CD14-positive monocyte (primary cell): ENCODE measurements around the gene OTX1. TPM values are rescaled to one million over a fixed set of nuclear protein-coding genes. Genes with fewer than 3 reads are reported as not detected.

Experiments
- DNase-seq, 3 donors: peaks; one replicate each; pipeline ENCODE4 v3.0.0-alpha.2; 2011 to 2022
- H2AFZ ChIP-seq: 2 replicates; pipeline ENCODE4 v1.6.0; 2012; ENCODE audit warnings: mild to moderate bottlenecking, low read depth, low read length, inconsistent platforms; ENCODE audit not compliant: insufficient read depth, poor library complexity, severe bottlenecking
- H3K27ac ChIP-seq, 2 donors: 1 replicate in 1 of 2; 2 replicates in 1 of 2; pipeline ENCODE4 v1.5.1; 2012 to 2013; ENCODE audit warnings: low read length in 2 of 2, control low read depth in 1 of 2, inconsistent platforms in 1 of 2, low read depth in 1 of 2, mild to moderate bottlenecking in 1 of 2
- H3K27me3 ChIP-seq, 2 donors: one replicate each; pipeline versions ENCODE4 v1.6.0 to v1.6.1; 2011 to 2013; ENCODE audit warnings: low read length in 2 of 2; ENCODE audit not compliant: control insufficient read depth in 2 of 2, insufficient read depth in 2 of 2
- H3K36me3 ChIP-seq, 2 donors: replicated peaks in 1 of 2; 1 replicate in 1 of 2; 2 replicates in 1 of 2; pipeline versions ENCODE4 v1.5.1 to v1.6.1; 2012 to 2013; ENCODE audit warnings: low read length in 2 of 2, control low read depth in 1 of 2, inconsistent platforms in 1 of 2, mild to moderate bottlenecking in 1 of 2; ENCODE audit not compliant: insufficient read depth in 2 of 2, control insufficient read depth in 1 of 2
- H3K4me1 ChIP-seq, 2 donors: 1 replicate in 1 of 2; 2 replicates in 1 of 2; pipeline versions ENCODE4 v1.5.1 to v1.6.1; 2012 to 2013; ENCODE audit warnings: low read length in 2 of 2, control low read depth in 1 of 2, inconsistent platforms in 1 of 2, mild to moderate bottlenecking in 1 of 2, moderate library complexity in 1 of 2; ENCODE audit not compliant: insufficient read depth in 2 of 2, control insufficient read depth in 1 of 2
- H3K4me2 ChIP-seq: replicated peaks from 2 replicates; pipeline ENCODE3; 2012; ENCODE audit warnings: low read length, moderate library complexity, mild to moderate bottlenecking; ENCODE audit not compliant: poor library complexity, severe bottlenecking; ENCODE audit errors: extremely low read depth
- H3K4me3 ChIP-seq, 3 experiments: fragments of 200-600 bp in 1 of 3; sonication (generic) in 1 of 3; replicated peaks in 1 of 3; 1 replicate in 2 of 3; 2 replicates in 1 of 3; pipeline ENCODE4 v1.5.1; 2011 to 2013; ENCODE audit warnings: low read length in 3 of 3, mild to moderate bottlenecking in 3 of 3, control low read depth in 2 of 3, low read depth in 2 of 3, inconsistent platforms in 1 of 3, moderate library complexity in 1 of 3
- H3K79me2 ChIP-seq: 2 replicates; pipeline ENCODE4 v1.6.0; 2012; ENCODE audit warnings: mild to moderate bottlenecking, control low read depth, inconsistent platforms, low read length, moderate library complexity; ENCODE audit not compliant: insufficient read depth
- H3K9ac ChIP-seq: 2 replicates; pipeline ENCODE4 v1.6.0; 2017; ENCODE audit warnings: low read length, mild to moderate bottlenecking; ENCODE audit not compliant: insufficient read depth, poor library complexity, severe bottlenecking
- H3K9me3 ChIP-seq, 2 donors: replicated peaks in 1 of 2; 1 replicate in 1 of 2; 2 replicates in 1 of 2; pipeline versions ENCODE4 v1.5.1 to v1.6.1; 2012 to 2013; ENCODE audit warnings: low read length in 2 of 2, control low read depth in 1 of 2; ENCODE audit not compliant: control insufficient read depth in 1 of 2, insufficient read depth in 1 of 2
- H4K20me1 ChIP-seq: 2 replicates; pipeline ENCODE4 v1.6.0; 2012; ENCODE audit warnings: mild to moderate bottlenecking, low read length, control low read depth, moderate library complexity; ENCODE audit not compliant: insufficient read depth
- H3K27ac Mint-ChIP-seq, 7 donors: one replicate each; pipeline ENCODE4 v1.8.0; 2020; ENCODE audit warnings: mild to moderate bottlenecking in 7 of 7, mixed read lengths in 7 of 7, moderate library complexity in 6 of 7, inconsistent platforms in 2 of 7
- H3K27me3 Mint-ChIP-seq, 3 donors: one replicate each; pipeline ENCODE4 v1.8.0; 2021 to 2022; ENCODE audit warnings: low read depth in 3 of 3, mild to moderate bottlenecking in 3 of 3, mixed read lengths in 3 of 3, moderate library complexity in 3 of 3, inconsistent platforms in 1 of 3
- H3K36me3 Mint-ChIP-seq, 2 donors: one replicate each; pipeline ENCODE4 v1.8.0; 2020; ENCODE audit warnings: mixed read lengths in 2 of 2, inconsistent platforms in 1 of 2, mild to moderate bottlenecking in 1 of 2
- H3K4me1 Mint-ChIP-seq: one replicate; pipeline ENCODE4 v1.8.0; 2020; ENCODE audit warnings: mild to moderate bottlenecking, mixed read lengths
- H3K4me3 Mint-ChIP-seq, 2 donors: one replicate each; pipeline ENCODE4 v1.8.0; 2020; ENCODE audit warnings: mild to moderate bottlenecking in 2 of 2, mixed read lengths in 2 of 2, moderate library complexity in 1 of 2
- H3K9me3 Mint-ChIP-seq, 7 donors: one replicate each; pipeline ENCODE4 v1.8.0; 2020 to 2022; ENCODE audit warnings: mixed read lengths in 7 of 7, mild to moderate bottlenecking in 6 of 7, moderate library complexity in 6 of 7, inconsistent platforms in 2 of 7
- WGBS: methylation state at CpG from one replicate; pipeline ENCODE4 v1.1.5; 2013; ENCODE audit warnings: missing lambda C conversion rate; ENCODE audit not compliant: insufficient coverage; 5-methylcytosine and 5-hydroxymethylcytosine counted together
- intact Hi-C, 2 donors: fragments of 100-400 bp; cut with micrococcal nuclease; formaldehyde crosslinking; loops; one replicate each; pipeline versions ENCODE4 v1.15.0 to v1.15.1; 2023
- polyA plus RNA-seq, 3 donors: library from polyadenylated mRNA; depleted of rRNA in 1 of 3; unstranded in 2 of 3; stranded (reverse) in 1 of 3; fragments of 300-500 nt in 2 of 3; fragments of >200 nt in 1 of 3; fragmentation: Illumina TruSeq in 2 of 3; gene quantifications; 1 replicate in 2 of 3; 2 replicates in 1 of 3; pipeline ENCODE4 v1.2.3, GENCODE V29; 2012 to 2021
- TF ChIP-seq, protein P1 (sequence below): fragments of 200-600 bp; IDR thresholded peaks from one replicate; pipeline ENCODE4 v1.8.0; 2022; ENCODE audit warnings: antibody characterized with exemption, mild to moderate bottlenecking

OTX1 gene
- polyA plus RNA-seq, 3 donors, result not detected

DNA sequence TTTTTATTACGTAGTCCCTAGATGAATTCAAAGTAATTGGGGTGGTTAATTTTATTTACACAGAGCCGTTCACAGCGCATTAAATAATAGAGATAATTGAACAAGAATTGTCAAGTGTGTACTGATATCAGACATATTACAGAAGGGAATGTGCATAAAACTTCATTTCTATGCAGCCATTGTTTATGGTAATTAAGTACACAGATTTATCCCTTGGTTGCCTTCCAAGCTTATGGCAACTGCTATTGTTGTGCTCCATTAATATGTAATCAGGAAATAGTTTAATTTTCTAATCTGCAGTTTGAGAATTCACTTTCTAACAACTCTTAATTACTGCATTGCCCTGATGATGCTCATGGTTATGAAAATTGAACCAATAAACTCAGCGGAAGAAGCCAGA, 47.3 kb upstream of the OTX1 start:
- no peak for DNase-seq
- Histone ChIP-seq H4K20me1 (no peaks in the 10 kb centered on the region), H2AFZ (no peak overlapping the region), H3K27me3 (no peaks in the 10 kb centered on the region), H3K79me2 (no peaks in the 10 kb centered on the region), H3K4me2 (no peak overlapping the region), H3K36me3 (no peaks in the 10 kb centered on the region), H3K4me1 (no peaks in the 10 kb centered on the region), H3K9ac (no peak overlapping the region), H3K4me3 (no peak overlapping the region), H3K27ac (no peak overlapping the region), H3K9me3 (no peaks in the 10 kb centered on the region)
- Mint-ChIP-seq H3K4me1 (no peaks in the 10 kb centered on the region), H3K4me3 (no peak overlapping the region), H3K9me3 (no peaks in the 10 kb centered on the region), H3K36me3 (peaks cover 16 to 21% of the 10 kb centered on the region in 2 donors), H3K27me3 (peaks cover 0 to 1% (median 0%) of the 10 kb centered on the region in 3 donors), H3K27ac (no peak overlapping the region)
- TF ChIP-seq, protein P1, sequence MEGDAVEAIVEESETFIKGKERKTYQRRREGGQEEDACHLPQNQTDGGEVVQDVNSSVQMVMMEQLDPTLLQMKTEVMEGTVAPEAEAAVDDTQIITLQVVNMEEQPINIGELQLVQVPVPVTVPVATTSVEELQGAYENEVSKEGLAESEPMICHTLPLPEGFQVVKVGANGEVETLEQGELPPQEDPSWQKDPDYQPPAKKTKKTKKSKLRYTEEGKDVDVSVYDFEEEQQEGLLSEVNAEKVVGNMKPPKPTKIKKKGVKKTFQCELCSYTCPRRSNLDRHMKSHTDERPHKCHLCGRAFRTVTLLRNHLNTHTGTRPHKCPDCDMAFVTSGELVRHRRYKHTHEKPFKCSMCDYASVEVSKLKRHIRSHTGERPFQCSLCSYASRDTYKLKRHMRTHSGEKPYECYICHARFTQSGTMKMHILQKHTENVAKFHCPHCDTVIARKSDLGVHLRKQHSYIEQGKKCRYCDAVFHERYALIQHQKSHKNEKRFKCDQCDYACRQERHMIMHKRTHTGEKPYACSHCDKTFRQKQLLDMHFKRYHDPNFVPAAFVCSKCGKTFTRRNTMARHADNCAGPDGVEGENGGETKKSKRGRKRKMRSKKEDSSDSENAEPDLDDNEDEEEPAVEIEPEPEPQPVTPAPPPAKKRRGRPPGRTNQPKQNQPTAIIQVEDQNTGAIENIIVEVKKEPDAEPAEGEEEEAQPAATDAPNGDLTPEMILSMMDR, result no peak
- intact Hi-C loops, result no loop called here
- no CpG with 5 or more reads among the region's 4 CpGs for WGBS

DNA sequence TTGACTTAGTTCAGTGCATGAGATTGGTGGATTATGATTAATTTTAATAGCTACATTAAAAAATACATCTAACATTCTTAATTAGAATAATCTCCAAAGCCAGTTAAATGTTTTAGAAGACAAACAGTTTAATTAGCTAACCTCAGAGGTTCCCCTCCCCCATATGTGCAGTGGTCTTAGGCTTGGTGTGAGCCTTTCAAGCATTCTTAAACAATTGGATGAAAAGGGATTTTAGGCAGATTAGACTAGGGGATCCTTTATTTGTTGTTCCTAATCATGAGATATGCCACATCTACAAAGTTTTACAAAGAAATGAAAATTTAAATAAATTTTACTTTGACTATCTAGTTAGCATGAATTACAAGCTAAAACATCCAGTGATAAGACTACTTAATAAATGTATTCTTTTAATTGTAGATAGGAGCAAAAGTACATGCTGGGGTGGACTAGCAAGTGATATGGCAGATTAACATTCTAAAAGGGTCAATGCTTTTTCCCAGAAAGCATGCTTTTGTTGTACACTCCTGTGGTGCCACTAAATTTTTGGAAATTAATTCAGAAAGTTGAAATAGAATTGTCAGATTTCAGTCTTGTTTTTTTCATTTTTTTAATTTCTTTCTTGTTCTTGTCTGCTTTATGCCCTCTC, 42.7 kb upstream of the OTX1 start:
- Histone ChIP-seq H3K27ac (no peak overlapping the region), H2AFZ (no peak overlapping the region), H3K36me3 (no peaks in the 10 kb centered on the region), H4K20me1 (no peaks in the 10 kb centered on the region), H3K4me2 (no peak overlapping the region), H3K4me1 (no peaks in the 10 kb centered on the region), H3K4me3 (no peak overlapping the region), H3K9me3 (no peaks in the 10 kb centered on the region), H3K27me3 (no peaks in the 10 kb centered on the region), H3K79me2 (no peaks in the 10 kb centered on the region), H3K9ac (no peak overlapping the region)
- Mint-ChIP-seq H3K4me1 (no peaks in the 10 kb centered on the region), H3K36me3 (peaks cover 7 to 8% of the 10 kb centered on the region in 2 donors), H3K4me3 (no peak overlapping the region), H3K27me3 (no peaks in the 10 kb centered on the region), H3K27ac (no peak overlapping the region), H3K9me3 (no peaks in the 10 kb centered on the region)
- TF ChIP-seq, protein P1, result no peak
- no peak for DNase-seq
- intact Hi-C loops, result no loop called here
